Activated CD8-positive, alpha-beta memory T cell treated with anti-CD3 and anti-CD28 coated beads, Interleukin-2, amount 50 U/mL, for 1 hour (primary cell): ENCODE results near the gene JARID2.

Experiments
- DNase-seq: peaks from one replicate; pipeline ENCODE4 v3.0.0-alpha.2; 2020; ENCODE audit errors: extremely low read depth

Gene JARID2

GRCh38 chr6:15245361-15246216, at the start of gene JARID2:
TSS of gene JARID2 (plus strand) at chr6:15246069. CDS start at chr6:15246540, 471 bp downstream.
- DNase-seq: peak; percentile 81

GRCh38 chr6:15200087-15200486, 45.8 kb upstream of the JARID2 start:
- no peak for DNase-seq

DNA sequence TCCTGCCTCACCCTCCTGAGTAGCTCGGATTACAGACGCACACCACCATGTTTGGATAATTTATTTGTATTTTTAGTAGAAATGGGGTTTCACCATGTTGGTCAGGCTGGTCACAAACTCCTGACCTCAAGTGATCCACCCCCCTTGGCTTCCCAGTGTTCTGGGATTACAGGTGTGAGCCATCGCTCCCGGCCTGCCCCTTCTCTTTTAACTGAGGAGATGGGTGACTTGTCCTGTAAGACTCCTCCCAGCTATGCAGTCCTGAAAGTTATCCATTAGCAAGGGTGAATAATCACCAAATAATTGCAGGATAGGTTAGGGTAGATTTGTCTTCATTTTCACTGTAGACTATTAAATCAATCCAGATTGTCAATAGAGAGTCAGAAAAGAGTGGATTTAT, 40.5 kb upstream of the JARID2 start:
- no peak for DNase-seq

- no peak for DNase-seq
Observed at GRCh38 chr6:15206887-15207286, 39.0 kb upstream of the JARID2 start.

DNA sequence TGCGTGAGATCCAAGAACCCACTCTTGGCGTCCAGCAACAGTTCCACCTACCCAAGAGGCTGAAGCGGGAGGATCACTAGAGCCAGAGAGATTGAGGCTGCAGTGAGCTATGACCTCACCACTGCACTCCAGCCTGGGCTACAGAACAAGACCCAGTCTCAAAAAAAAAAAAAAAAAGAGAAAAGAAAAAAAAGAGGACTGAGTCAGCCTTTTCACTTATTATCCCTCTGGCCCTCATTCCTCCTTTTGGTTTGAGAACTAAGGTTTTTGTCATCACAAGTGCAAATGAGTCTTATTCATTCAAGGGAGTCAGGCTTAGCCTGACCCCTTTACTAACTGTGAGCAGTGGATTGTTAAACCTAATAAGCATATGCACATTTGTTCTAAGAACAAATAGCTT, 37.9 kb upstream of the JARID2 start:
- DNase-seq: no peak

DNA sequence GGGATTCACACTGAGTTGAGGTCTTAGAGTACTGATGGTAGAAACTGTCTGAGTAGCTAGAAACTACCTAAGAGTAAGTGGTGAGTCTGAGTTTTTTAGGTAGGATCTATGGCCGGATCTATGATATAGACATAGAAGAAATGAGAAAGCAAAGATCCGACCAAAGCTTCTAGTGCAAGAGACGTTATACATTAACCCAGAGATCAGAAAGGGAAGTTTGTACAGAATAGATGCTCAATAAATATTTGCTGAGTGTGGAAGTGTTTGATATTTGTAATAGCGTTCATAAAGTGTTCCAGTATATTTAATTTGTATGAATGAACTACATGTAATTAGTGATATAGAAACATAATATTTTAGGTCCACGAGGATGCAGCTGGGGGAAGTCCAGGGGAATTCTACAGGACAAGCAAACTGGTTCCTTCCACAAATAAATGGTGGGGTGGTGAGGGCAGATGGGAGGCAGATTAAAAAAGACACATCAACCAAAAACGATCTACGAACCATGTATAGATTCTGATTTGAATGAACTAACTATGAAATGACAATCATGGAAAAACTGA, 31.9 kb upstream of the JARID2 start:
- DNase-seq: no peak

GRCh38 chr6:15218401-15218800, 27.5 kb upstream of the JARID2 start:
- no peak for DNase-seq

DNA sequence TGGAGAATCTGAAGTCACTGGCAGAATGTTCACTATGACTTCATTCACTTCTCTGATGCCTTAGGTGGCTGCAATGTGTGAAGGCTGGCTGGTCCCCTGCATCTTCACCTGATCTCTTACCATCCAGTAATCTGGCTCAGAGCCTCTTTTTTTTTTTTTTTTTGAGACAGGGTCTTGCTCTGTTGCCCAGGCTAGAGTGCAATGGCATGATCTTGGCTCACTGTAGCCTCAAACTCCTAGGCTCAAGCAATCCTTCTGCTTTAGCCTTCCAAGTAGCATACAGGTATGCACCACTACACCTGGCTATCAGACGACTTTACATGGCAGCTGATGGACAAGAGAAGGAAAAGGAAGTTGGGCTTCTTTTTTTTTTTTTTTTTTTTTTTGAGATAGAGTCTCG, 25.8 kb upstream of the JARID2 start:
- no peak for DNase-seq

GRCh38 chr6:15227827-15228318, 18.0 kb upstream of the JARID2 start:
- no peak for DNase-seq

DNA sequence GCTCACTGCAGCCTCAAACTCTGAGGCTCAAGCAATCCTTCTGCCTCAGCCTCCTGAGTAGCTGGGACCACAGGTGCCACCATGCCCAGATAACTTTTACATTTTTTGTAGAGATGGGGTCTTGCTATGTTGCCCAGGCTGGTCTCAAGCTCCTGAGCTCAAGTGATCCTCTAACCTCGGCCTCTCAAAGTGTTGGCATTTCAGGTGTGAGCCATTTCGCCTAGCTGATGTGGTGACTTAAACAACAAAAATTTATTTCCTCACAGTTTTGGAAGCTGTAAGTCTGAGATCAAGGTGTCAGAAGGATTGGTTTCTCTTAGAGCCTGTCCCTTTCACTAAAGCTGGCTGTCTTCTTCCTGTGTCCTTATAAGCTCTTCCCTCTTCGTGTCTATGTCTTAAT, 15.0 kb upstream of the JARID2 start:
- DNase-seq: no peak

DNA sequence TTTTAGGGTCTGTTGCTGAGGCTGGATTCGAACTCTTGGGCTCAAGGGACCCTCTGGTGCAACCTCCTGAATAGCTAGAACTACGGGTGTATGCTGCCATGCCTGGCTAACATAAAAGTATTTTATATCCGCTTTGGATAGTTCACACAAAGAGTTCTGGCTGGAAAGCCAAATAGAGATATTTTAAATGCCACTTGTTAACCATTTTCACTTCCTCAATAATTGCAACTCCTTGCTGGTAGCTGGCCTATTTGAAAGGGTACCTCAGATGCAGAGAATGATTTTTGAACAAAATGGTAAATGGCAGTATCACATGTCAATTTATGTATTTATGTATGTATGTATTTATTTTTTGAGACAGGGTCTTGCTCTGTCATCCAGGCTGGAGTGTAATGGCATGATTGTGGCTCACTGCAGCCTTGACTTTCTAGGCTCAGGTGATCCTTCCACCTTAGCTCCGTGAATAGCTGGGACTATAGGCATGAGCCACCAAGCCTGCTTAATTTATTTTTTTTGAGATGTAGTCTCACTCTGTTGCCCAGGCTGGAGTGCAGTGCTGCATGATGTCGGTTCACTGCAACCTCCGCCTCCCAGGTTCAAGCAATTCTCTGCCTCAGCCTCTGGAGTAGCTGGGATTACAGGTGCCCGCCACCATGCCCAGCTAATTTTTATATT, 12.9 kb upstream of the JARID2 start:
- no peak for DNase-seq

- no peak for DNase-seq
Observed at GRCh38 chr6:15234068-15234758, 11.7 kb upstream of the JARID2 start.

GRCh38 chr6:15239616-15240364, 6.1 kb upstream of the JARID2 start:
- no peak for DNase-seq

DNA sequence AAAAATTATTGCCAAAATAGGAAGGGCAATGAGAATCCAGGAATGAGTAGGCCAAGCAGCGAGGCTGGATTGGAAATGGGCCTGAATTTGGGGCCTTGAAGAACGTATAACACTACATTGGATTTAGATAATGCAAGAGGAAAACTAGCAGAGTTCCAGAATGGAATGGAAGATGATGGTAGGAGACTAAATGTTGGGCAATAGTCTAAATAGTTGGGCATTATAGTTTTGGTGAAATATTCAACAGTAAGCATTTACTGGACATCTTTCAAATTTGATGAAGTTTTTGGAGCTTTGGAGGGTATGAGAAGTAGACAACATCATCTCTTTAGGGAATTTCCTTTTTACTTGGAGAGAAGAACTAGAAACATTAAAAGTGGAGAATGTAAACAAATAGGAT, 3.4 kb upstream of the JARID2 start:
- DNase-seq: no peak

DNA sequence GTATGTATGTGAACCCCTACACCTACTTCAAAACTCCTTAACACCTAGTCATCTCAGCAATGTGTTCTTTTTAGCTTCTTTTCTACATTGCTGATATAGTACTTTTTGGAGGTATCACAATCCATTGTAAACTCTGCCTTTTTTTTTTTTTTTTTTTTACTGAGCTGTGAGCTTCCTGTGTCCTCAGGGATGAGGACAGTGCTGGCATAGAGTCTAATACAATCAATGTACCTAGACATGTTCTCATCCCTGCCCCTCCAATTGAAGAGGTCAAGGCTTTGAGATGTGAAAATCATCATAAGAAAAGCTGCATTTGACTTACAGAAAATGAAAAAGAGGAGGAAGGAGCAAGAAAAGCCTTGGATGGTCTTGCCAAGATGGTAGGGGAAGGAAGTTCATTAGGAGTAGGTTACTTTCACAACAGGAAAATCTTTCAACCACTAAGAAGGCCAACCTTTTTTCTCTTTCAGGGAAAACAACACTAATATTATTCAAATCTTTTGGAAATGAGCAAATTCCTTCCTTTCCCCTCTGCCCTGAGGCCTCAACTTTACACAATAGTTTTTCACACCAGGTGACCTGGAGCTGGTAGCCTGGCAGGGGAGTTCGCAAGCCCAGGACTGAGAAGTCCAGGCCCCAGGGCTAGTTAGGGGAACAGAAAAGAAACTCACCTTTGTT, 2.8 kb upstream of the JARID2 start:
- DNase-seq: no peak

- DNase-seq: no peak
Observed at GRCh38 chr6:15243910-15244619, 1.8 kb upstream of the JARID2 start.

DNA sequence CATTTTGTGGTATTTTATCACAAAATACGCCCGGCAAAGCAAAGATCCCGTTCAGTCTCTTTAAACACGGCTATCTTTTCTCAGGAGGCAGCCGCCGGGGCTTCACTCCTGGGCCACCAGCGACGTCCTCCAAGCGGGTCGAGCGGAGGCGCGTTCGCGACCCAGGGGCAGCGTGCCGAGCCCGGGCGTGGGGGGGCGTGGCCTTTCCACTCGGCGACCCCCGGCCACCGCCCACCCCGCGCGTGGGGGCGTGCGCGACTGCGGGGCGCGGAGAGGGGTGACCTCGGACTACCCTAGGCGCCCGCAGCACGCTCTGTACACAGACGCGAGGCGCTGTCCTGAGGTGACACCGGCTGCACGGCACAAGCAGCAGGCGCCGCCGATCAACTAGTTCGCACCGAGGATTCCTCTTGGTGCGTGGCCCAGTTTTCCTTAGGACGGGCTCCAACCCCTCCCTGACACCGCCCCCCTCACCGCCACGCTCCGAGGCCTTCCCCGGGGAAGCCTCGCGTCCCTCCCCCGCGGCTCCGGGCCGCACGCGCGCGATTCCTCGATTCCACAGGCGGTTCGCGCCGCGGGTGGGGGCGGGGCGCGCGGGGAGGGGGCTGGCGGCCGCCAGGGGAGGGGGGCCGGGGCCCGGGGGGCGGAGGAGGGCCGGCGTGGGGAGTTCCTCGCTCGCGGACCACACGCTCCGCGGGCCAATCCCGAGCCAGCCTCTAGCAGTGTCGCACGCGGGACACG, 1.1 kb upstream of the JARID2 start:
- DNase-seq: no peak

GRCh38 chr6:15246217-15246665, 372 bp downstream of the JARID2 start:
- no peak for DNase-seq
